Nephron progenitor cell (in vitro differentiated cells): Measurements from ENCODE around the gene EWSR1.

ENCODE experiments used
- DNase-seq: peaks from one replicate; pipeline ENCODE4 v3.0.0; 2021
- H3K27ac Mint-ChIP-seq: 2 replicates; pipeline ENCODE4 v1.8.0; 2021; ENCODE audit warnings: mild to moderate bottlenecking, moderate library complexity, mixed read lengths
- H3K27me3 Mint-ChIP-seq: 2 replicates; pipeline ENCODE4 v1.8.0; 2021; ENCODE audit warnings: mild to moderate bottlenecking, low read depth, mixed read lengths; ENCODE audit not compliant: poor library complexity
- H3K36me3 Mint-ChIP-seq: 2 replicates; pipeline ENCODE4 v1.8.0; 2021; ENCODE audit warnings: low read depth, mixed read lengths
- H3K4me1 Mint-ChIP-seq: 2 replicates; pipeline ENCODE4 v1.8.0; 2021; ENCODE audit warnings: mixed read lengths
- H3K4me3 Mint-ChIP-seq: 2 replicates; pipeline ENCODE4 v1.8.0; 2021; ENCODE audit warnings: mild to moderate bottlenecking, moderate library complexity, mixed read lengths
- H3K9me3 Mint-ChIP-seq: 2 replicates; pipeline ENCODE4 v1.8.0; 2021; ENCODE audit warnings: mild to moderate bottlenecking, moderate library complexity, mixed read lengths
- CTCF ChIP-seq: fragments of 200-600 bp; sonication (generic); IDR thresholded peaks from 2 replicates; pipeline ENCODE4 v1.5.0; 2021; ENCODE audit warnings: antibody characterized with exemption

Gene EWSR1

GRCh38 chr22:29309332-29310064 is 41.4 kb downstream of the EWSR1 start:
- no peak overlapping the region for H3K4me3 Mint-ChIP-seq
- H3K36me3 Mint-ChIP-seq = no peaks in the 10 kb centered on the region
- no peak overlapping the region for H3K27ac Mint-ChIP-seq
- H3K27me3 Mint-ChIP-seq = peaks cover 26% of the 10 kb centered on the region
- peaks cover 5% of the 10 kb centered on the region for H3K9me3 Mint-ChIP-seq
- DNase-seq = no peak
- no peak for TF ChIP-seq CTCF
- H3K4me1 Mint-ChIP-seq = peaks cover 31% of the 10 kb centered on the region

- DNase-seq = no peak
- Mint-ChIP-seq H3K4me3 (no peak overlapping the region), H3K36me3 (no peaks in the 10 kb centered on the region), H3K9me3 (peaks cover 6% of the 10 kb centered on the region), H3K4me1 (peaks cover 31% of the 10 kb centered on the region), H3K27me3 (peaks cover 30% of the 10 kb centered on the region), H3K27ac (no peak overlapping the region)
- TF ChIP-seq CTCF = no peak
These were observed 42.2 kb downstream of the EWSR1 start for GRCh38 chr22:29310065-29310862.

GRCh38 chr22:29310863-29311339 is 42.8 kb downstream of the EWSR1 start:
- H3K4me1 Mint-ChIP-seq = peaks cover 29% of the 10 kb centered on the region
- peaks cover 34% of the 10 kb centered on the region for H3K27me3 Mint-ChIP-seq
- DNase-seq = peak; percentile 84
- H3K4me3 Mint-ChIP-seq = no peak overlapping the region
- H3K9me3 Mint-ChIP-seq = peaks cover 6% of the 10 kb centered on the region
- TF ChIP-seq CTCF = no peak
- H3K27ac Mint-ChIP-seq = no peak overlapping the region
- H3K36me3 Mint-ChIP-seq = no peaks in the 10 kb centered on the region

- no peak for DNase-seq
- Mint-ChIP-seq H3K36me3 (no peaks in the 10 kb centered on the region), H3K27me3 (peaks cover 41% of the 10 kb centered on the region), H3K4me1 (peaks cover 27% of the 10 kb centered on the region), H3K9me3 (peaks cover 8% of the 10 kb centered on the region), H3K4me3 (no peak overlapping the region), H3K27ac (no peak overlapping the region)
- TF ChIP-seq CTCF = no peak
These were observed 43.6 kb downstream of the EWSR1 start for GRCh38 chr22:29311464-29312217.

GRCh38 chr22:29312218-29313125 is 44.4 kb downstream of the EWSR1 start:
- TF ChIP-seq CTCF = no peak
- Mint-ChIP-seq H3K36me3 (no peaks in the 10 kb centered on the region), H3K4me1 (peaks cover 27% of the 10 kb centered on the region), H3K27me3 (peaks cover 49% of the 10 kb centered on the region), H3K9me3 (peaks cover 16% of the 10 kb centered on the region), H3K4me3 (no peak overlapping the region), H3K27ac (no peak overlapping the region)
- DNase-seq = no peak
